ENCODE measurements around the gene SPEF2.

Gene SPEF2

DNA sequence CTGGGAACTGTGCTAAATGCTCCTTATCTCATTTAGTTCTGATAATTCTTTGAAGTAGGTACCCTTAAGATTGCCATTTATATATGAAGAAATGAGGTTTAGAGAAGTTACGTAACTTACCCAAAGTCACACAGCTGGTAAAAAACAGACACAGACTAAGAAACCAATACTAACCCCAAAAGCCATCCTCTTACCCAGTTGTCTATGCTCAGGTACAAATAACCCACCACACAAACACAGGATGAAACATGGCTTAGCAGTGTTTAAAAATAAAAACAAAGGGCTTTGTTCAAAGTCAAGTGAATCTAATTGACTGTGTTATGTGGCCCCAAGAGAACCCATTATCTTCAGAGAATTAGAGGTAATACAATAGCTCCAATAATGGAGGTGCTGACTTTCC is 202.0 kb downstream of the SPEF2 start:
- H3K4me3 ChIP-seq (replicated peaks; ENCODE audit: low read depth, low read length): no peak overlapping the region
- TF ChIP-seq, protein P1, sequence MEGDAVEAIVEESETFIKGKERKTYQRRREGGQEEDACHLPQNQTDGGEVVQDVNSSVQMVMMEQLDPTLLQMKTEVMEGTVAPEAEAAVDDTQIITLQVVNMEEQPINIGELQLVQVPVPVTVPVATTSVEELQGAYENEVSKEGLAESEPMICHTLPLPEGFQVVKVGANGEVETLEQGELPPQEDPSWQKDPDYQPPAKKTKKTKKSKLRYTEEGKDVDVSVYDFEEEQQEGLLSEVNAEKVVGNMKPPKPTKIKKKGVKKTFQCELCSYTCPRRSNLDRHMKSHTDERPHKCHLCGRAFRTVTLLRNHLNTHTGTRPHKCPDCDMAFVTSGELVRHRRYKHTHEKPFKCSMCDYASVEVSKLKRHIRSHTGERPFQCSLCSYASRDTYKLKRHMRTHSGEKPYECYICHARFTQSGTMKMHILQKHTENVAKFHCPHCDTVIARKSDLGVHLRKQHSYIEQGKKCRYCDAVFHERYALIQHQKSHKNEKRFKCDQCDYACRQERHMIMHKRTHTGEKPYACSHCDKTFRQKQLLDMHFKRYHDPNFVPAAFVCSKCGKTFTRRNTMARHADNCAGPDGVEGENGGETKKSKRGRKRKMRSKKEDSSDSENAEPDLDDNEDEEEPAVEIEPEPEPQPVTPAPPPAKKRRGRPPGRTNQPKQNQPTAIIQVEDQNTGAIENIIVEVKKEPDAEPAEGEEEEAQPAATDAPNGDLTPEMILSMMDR (IDR thresholded peaks at IDR 0.05; ENCODE audit: low read depth, low read length, missing control alignments): no peak
- DNase-seq (ENCODE audit: extremely low read depth, low read depth): no peak

DNA sequence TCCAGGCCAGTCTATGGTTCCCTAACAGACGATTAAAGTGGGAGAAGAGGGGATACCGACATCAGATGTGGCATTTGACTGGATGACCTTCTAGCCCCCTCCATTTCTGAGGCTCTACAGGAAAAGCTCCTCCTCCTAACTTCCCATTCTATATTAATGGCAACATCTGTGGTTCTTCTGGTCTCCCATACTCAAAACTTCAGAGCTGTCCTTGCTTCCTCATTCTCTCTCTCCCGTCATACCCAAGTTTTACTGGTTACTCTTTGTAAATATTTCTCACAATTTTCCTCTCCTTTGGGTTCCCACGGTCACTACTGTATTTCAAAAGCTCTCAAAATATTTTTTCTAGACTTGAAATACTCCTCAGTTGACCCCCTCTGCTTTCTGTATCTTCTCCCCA is 203.1 kb downstream of the SPEF2 start:
- DNase-seq (ENCODE audit: extremely low read depth, low read depth): no peak
- H3K4me3 ChIP-seq (replicated peaks; ENCODE audit: low read depth, low read length): no peak overlapping the region
- TF ChIP-seq, protein P1 (IDR thresholded peaks at IDR 0.05; ENCODE audit: low read depth, low read length, missing control alignments): no peak

DNA sequence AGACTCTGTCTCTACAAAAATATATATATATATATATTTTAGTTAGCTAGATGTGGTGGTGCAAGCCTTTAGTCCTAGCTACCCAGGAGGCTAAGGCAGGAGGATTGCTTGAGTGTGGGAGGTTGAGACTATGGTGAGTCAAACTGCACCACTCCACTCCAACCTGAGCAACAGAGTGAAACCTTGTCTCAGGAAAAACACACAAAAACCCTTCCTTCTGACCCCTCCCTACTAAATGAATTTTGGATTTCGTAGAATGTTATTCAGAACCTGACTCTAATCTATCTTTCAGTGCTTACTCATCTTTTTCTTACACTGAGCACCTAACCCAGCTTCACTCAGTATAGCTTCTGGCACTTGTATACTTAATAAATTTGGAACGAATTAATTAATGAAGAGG is 203.8 kb downstream of the SPEF2 start:
- DNase-seq (ENCODE audit: extremely low read depth, low read depth): no peak
- no peak overlapping the region for H3K4me3 ChIP-seq (replicated peaks; ENCODE audit: low read depth, low read length)
- TF ChIP-seq, protein P1 (IDR thresholded peaks at IDR 0.05; ENCODE audit: low read depth, low read length, missing control alignments): no peak

DNA sequence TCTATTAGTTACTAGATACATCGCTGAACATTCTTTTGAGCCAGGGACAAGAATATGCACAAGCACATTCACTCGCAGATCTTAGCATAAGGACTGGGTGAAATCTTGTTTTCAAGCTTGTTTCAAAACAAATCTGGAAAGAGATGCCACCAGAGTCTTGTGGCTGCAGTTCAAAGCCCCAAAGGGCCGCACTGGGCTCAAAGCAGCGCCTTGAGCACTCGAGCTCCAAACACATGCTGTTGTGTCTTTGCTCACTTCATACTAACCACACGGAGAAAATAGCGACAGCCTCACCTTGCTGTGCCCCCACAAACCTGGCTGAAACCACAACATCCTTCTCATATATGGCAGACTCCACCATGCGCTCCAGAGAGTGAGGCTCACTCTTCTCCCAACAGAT is 204.8 kb downstream of the SPEF2 start:
- DNase-seq (ENCODE audit: extremely low read depth, low read depth): no peak
- H3K4me3 ChIP-seq (replicated peaks; ENCODE audit: low read depth, low read length): no peak overlapping the region
- TF ChIP-seq, protein P1 (IDR thresholded peaks at IDR 0.05; ENCODE audit: low read depth, low read length, missing control alignments): no peak

DNA sequence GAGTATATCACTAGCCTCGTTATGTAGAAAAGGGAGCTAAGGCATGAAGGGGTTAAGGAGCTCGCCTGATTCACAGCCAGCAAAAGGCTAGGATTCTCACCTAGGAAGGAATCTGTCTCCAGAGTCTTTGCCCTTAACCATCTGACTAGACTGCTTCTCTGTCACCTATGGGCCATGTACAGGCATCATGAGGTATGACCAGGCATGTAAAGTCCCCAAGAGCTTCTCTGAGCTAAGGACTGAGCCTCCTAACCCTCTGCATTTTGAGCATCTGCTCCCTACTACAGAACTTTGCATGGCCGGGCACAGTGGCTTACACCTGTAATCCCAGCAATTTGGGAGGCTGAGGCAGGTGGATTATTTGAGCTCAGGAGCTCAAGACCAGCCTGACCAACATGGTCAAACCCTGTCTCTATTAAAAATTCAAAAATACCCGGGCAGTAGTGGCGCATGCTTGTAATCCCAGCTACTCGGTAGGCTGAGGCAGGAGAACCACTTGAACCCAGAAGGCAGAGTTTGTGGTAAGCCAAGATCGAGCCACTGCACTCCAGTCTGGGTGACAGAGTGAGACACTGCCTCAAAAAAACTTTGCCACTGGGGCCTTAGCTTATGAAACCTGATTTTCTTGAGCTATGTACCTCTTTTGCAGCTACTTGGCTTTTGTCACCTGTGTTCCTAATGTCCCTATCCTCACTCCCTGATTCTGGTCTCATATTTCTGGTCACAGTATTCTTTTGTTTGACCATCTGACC is 205.9 kb downstream of the SPEF2 start:
- no peak for DNase-seq (ENCODE audit: extremely low read depth, low read depth)
- TF ChIP-seq, protein P1 (IDR thresholded peaks at IDR 0.05; ENCODE audit: low read depth, low read length, missing control alignments): no peak
- H3K4me3 ChIP-seq (replicated peaks; ENCODE audit: low read depth, low read length): no peak overlapping the region

DNA sequence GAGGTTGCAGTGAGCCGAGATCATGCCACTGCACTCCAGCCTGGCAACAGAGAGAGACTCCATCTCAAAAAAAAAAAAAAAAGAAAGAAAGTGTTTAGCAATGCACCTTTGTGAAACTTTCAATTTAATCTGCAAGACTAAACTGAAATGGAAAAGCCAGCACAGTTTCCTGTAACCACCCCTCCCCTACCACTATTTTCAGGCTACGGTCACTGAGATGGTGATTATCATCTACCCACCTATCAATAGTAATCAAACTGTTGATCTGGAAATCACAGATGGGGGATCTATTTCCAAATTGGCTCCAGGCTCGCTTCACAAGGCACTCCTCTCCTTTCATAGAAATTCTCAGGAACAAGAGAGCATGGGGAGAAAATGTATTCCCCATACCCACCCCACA is 208.4 kb downstream of the SPEF2 start:
- DNase-seq (ENCODE audit: extremely low read depth, low read depth): no peak
- TF ChIP-seq, protein P1 (IDR thresholded peaks at IDR 0.05; ENCODE audit: low read depth, low read length, missing control alignments): no peak
- H3K4me3 ChIP-seq (replicated peaks; ENCODE audit: low read depth, low read length): no peak overlapping the region

DNA sequence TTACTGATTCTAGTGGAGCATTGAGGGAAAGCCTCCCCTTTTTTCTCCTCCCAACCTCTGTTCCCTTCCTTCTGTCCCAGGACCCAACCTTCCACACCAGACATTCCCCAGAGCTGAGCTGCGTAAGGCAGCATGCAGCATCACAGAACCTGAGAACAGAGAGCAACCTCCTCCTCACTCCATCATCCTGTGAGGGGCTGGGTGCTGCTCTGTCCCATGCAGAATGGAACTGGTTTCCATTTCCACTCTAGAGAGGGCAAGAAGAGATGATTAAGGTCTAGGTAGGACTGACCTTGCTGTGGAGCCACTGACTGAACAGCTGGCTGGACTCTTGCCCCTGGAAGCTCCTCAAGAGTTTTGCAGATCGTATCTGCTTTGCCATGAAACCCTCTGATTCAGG is 208.9 kb downstream of the SPEF2 start:
- no peak overlapping the region for H3K4me3 ChIP-seq (replicated peaks; ENCODE audit: low read depth, low read length)
- TF ChIP-seq, protein P1 (IDR thresholded peaks at IDR 0.05; ENCODE audit: low read depth, low read length, missing control alignments): no peak
- no peak for DNase-seq (ENCODE audit: extremely low read depth, low read depth)
